HG03103 (cell line): ENCODE data around the gene KLHL33.

Source experiments
- ATAC-seq: cut with Tn5 transposase; IDR thresholded peaks from one replicate; pipeline ENCODE4 v1.9.1; 2021; ENCODE audit warnings: low read depth; ENCODE audit not compliant: unreplicated experiment

Gene KLHL33

DNA sequence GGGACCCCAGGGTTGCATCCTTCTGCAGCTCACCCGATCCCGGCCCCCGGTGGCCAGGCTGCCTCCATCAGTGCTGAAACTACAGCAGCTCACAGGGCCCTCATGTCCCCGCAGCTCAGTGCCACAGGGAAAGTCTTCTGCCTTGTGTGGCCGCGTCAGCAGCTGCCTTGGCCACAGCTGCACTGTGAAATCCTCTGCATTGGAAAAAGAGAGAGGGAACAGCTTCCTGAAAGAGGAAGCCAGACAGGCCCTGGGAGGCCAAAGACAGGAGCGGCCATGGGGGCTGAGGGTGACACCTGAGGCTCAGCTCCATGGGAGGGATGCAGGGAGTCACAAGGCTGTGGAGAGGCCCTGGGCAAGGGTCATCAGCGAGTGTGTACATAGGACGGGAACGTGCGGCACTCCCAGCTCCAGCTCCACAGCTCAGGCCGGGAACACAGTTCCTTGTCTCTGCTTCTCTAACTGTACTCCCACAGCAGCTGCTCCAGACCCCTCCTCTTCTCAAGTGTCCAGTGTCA, 59.8 kb downstream of the KLHL33 start:
- no peak for ATAC-seq
